ENCODE measurements around the gene ZNF768.
"Not testable (repeated sequence)": the region's sequence is repeated elsewhere in the genome, so short reads cannot be mapped to it uniquely, and the experiment has no call there.

The ZNF768 gene

GRCh38 chr16:30503403-30504296 lies 22.7 kb downstream of the ZNF768 start:
- DNase-seq, result no peak

- no peak for DNase-seq
These were observed 27.1 kb downstream of the ZNF768 start for GRCh38 chr16:30499284-30499683.

DNA sequence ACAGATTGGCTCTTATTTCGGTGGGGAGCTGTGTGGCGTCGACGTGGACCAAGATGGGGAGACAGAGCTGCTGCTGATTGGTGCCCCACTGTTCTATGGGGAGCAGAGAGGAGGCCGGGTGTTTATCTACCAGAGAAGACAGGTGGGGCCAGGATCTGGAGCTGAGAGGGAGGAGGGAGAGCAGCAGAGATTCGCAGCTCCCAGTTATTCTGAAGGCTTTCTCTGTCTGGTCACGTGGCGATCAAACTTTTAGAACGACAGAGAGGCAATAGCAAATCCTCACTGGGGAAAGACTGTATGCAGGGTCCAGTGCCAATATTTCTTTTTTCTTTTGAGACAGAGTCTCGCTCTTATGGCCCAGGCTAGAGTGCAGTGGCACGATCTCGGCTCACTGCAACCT lies 31.7 kb downstream of the ZNF768 start:
- no peak for DNase-seq

- no peak for DNase-seq
These were observed 32.4 kb downstream of the ZNF768 start for GRCh38 chr16:30493941-30494488.

GRCh38 chr16:30491744-30492308 lies 34.5 kb downstream of the ZNF768 start:
- no peak for DNase-seq

DNA sequence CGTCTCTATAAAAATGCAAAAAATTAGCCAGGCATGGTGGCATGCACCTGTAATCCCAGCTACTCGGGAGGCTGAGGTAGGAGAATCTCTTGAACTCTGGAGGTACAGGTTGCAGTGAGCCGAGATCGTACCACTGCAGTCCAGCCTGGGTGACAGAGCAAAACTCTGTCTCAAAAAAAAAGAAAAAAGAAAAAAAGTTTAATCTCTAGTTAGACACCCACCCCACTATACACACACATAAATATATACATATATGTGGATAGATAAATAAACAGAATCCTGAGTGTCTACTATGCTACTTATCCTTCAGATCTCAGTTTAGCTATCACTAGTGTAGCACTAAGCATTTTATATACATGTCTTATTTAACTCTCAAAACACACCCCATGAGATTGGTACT lies 35.1 kb downstream of the ZNF768 start:
- no peak for DNase-seq

DNA sequence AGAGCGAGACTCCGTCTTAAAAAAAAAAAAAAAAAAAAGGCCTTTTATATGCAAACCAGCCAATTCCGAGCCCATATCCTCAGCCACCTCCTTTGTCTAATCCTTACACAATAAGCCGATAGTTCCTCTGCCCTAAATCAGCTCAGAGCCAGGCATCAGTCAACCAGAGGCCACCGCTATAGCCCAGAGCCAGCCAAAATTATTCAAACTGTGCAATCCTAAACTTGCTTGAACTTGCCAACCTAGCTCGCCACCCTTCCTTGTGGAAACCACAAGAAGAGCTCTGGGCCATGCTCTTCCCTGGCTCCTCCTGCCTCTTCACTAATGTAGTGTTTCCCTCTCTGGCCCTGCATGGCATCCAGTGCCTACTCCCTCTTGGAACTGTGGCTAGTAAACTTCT lies 36.2 kb downstream of the ZNF768 start:
- no peak for DNase-seq

DNA sequence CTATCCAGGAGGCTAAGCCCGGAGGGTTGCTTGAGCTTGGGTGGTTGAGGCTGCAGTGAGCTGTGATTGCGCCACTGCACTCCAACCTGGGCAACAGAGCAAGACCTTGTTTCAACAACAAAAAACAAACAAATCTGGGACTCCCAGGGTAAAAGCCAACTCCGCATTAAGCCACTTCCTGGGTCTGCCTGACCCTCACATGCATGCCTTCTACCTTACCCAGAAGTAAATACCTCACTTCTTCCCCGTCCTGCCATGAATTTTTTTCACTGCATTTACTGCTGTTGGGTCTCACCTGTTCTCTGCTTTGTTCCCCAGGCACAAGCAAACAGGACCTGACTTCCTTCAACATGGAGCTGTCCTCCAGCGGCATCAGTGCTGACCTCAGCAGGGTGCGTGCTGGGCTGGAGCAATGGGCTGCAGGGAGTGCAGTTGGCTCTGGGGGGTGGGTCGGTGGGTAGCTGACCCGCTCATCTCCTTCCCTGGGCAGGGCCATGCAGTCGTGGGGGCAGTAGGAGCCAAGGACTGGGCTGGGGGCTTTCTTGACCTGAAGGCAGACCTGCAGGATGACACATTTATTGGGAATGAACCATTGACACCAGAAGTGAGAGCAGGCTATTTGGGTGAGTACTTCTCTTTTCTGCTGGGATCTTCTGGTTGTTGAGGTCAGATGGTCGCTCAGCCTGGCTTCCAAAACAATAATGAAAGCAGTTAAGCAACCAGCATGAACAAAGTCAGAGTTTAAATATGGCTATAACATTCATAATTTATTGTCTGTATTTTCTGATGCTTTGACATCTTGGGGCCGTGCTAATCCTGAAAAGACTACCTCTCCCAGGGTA lies 37.4 kb downstream of the ZNF768 start:
- DNase-seq, result no peak

DNA sequence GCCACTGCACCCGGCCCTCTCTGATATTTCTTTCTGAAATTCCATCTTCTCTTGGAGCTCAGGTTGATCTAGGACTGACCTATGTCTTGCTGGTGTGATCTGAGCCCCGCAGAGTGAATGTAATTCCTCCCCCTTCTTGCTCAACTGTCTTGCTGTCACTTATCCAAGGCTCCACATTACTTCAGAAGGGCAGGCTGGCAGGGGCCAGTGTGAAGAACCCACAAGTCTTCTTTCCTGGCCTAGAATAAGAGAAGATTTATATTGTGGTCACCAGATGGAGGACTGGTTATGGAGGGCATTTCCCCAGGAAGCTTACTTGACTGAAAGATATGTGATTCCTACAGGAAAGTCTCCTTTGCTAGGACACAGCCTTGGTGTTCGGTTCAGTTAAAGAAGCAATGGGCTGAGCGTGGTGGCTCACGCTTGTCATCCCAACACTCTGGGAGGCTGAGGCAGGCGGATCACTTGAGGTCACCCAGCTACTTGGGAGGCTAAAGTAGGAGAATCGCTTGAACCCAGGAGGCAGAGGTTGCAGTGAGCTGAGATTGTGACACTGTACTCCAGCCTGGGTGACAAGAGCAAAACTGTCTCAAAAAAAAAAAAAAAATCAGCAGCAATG lies 40.4 kb downstream of the ZNF768 start:
- DNase-seq, result no peak

DNA sequence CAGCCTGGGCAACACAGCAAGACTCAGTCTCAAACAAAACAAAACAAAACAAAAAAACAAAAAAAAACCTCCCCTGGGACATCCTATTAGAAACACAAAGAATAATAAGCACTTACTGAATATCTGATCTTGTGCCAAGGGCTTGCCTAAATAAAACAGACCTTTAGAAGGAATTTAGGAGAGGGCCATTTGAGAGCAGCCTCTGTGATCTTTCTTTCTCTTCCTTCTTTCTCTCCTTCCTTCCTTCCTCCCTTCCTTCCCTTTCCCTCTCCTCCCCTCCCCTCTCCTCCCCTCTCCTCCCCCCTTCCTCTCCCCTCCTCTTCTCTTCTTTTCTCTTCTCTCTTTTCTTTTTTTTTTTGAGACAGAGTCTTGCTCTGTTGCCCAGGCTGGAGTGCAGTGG lies 41.5 kb downstream of the ZNF768 start:
- DNase-seq, result no peak

GRCh38 chr16:30482366-30482765 lies 44.0 kb downstream of the ZNF768 start:
- DNase-seq, result no peak

- no peak for DNase-seq
These were observed 45.0 kb downstream of the ZNF768 start for GRCh38 chr16:30481381-30481780.

GRCh38 chr16:30478766-30479478 lies 47.4 kb downstream of the ZNF768 start:
- no peak for DNase-seq

DNA sequence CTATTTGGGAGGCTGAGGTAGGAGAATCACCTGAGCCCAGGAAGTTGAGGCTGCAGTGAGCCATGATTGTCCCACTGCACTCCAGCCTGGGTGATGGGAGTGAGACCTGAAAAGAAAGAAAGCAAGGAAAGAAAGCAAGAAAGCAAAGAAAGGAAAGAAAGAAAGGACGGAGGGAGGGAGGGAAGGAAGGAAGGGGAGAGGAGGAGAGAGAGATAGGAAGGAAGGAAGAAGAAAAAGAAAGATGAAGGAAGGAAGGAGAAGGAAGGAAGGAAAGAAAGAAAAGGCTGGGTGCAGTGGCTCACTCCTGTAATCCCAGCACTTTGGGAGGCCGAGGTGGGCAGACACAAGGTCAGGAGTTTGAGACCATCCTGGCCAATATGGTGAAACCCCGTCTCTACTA lies 48.6 kb downstream of the ZNF768 start:
- DNase-seq, result not testable (repeated sequence)

GRCh38 chr16:30476991-30477390 lies 49.4 kb downstream of the ZNF768 start:
- DNase-seq, result no peak

- DNase-seq, result no peak
These were observed 51.7 kb downstream of the ZNF768 start for GRCh38 chr16:30474684-30475083.

GRCh38 chr16:30474074-30474452 lies 52.3 kb downstream of the ZNF768 start:
- DNase-seq, result no peak

All from KG1 (cell line).